ENCODE results near the gene GLUL.

DNA sequence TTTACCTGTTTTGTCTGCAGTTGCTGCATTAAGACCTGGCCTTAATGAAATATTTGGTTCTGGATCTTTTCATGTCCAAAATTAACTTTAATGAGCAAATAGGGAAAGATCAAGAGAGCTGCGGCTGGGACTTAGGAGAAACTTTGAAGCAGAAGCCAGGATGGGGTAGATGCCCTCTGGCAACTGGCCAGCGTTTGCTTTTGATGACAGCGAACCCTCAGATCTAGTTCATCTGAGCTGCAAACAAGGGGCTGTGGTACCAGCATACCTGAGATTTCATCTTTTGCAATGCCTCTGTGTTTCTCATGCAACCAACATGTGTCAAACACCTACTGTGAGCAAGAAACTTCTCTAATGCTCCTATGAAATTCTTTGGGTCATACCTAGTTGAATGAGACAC, 21.9 kb upstream of the GLUL start:
- no peak for TF ChIP-seq POLR2A (IDR thresholded peaks at IDR 0.05)
- TF ChIP-seq, protein P1, sequence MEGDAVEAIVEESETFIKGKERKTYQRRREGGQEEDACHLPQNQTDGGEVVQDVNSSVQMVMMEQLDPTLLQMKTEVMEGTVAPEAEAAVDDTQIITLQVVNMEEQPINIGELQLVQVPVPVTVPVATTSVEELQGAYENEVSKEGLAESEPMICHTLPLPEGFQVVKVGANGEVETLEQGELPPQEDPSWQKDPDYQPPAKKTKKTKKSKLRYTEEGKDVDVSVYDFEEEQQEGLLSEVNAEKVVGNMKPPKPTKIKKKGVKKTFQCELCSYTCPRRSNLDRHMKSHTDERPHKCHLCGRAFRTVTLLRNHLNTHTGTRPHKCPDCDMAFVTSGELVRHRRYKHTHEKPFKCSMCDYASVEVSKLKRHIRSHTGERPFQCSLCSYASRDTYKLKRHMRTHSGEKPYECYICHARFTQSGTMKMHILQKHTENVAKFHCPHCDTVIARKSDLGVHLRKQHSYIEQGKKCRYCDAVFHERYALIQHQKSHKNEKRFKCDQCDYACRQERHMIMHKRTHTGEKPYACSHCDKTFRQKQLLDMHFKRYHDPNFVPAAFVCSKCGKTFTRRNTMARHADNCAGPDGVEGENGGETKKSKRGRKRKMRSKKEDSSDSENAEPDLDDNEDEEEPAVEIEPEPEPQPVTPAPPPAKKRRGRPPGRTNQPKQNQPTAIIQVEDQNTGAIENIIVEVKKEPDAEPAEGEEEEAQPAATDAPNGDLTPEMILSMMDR (IDR thresholded peaks at IDR 0.05), result no peak

Measured in uterus (tissue), 2 donors.